ENCODE data around the gene PITPNC1. TPM values are rescaled to one million over a fixed set of nuclear protein-coding genes. Genes with fewer than 3 reads are reported as not detected.

The PITPNC1 gene
- total and polyA plus RNA-seq, 2 experiments from 2014 or later: 5.8 to 7.3 TPM

DNA sequence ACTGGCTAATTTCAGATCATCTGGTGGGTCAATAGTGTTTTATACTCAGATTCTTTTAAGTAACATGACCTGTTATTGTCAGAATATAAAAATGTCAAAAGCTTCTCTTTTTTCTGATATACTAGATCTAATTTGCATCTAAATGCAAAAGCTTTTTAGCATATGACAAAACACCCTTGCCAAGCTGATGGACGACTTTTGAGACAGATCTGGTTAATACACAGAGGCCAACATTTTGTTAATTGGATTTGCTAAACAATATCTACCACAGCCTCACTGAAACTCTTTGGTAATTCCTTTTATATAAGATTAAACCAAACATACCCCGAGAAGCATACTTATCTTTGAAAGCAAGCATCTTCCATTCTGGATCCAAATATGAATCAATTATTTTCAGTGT is 330.4 kb downstream of the PITPNC1 start:
- Histone ChIP-seq H3K9me2 (ENCODE audit: insufficient read depth) (no peaks in the 10 kb centered on the region), H3K9ac (no peak overlapping the region), H3F3A (ENCODE audit: insufficient read depth) (no peaks in the 10 kb centered on the region), H3K27ac (no peak overlapping the region), H2AFZ (no peak overlapping the region), H3K4me3 (no peak overlapping the region), H3K27me3 (replicated peaks; ENCODE audit: insufficient read depth) (no peaks in the 10 kb centered on the region), H3K4me2 (ENCODE audit: unreplicated experiment) (no peak overlapping the region), H3K79me2 (ENCODE audit: insufficient read depth) (no peaks in the 10 kb centered on the region), H3K36me3 (ENCODE audit: low read depth) (no peaks in the 10 kb centered on the region), H3K4me1 (ENCODE audit: insufficient read depth) (no peaks in the 10 kb centered on the region), H3K9me3 (ENCODE audit: low read depth) (no peaks in the 10 kb centered on the region), H4K20me1 (ENCODE audit: insufficient read depth) (no peaks in the 10 kb centered on the region)
- WGBS, 2 experiments (ENCODE audit: low coverage in 1 of 2, low lambda C conversion rate in 2 of 2, missing lambda C conversion rate in 2 of 2): 55 to 57% methylated on average over 2 of the region's 2 CpGs
- in situ Hi-C loops (cut with MboI): no loop called here
- no peak for DNase-seq
- no peak for TF ChIP-seq EZH2 (IDR thresholded peaks at IDR 0.05; ENCODE audit: insufficient read depth, poor library complexity, severe bottlenecking)
- no peak for TF ChIP-seq EZH2phosphoT487 (IDR thresholded peaks at IDR 0.05; ENCODE audit: insufficient read depth, low read depth)

DNA sequence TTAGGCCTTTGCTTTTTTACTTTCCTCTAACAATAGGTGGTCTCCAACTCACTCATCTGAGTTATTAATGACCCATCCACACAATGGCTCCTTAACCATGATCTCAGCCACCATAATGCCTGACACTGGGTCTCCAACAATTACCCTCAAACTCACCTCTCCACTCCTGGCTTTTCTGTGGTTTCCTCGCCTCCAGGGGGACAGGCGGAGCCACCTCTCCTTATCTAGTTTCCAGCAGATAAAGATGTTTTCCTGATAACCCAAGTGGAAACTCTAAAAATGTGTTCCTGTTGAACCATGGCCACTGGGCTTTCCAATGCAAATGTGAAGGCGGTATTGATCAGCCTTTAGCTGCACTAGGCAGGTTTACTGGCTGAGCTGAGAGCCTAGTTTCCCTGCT is 331.3 kb downstream of the PITPNC1 start:
- H3K27me3 ChIP-seq (replicated peaks; ENCODE audit: insufficient read depth): no peaks in the 10 kb centered on the region
- 80 to 87% methylated on average over 3 of the region's 3 CpGs for WGBS, 2 experiments (ENCODE audit: low coverage in 1 of 2, low lambda C conversion rate in 2 of 2, missing lambda C conversion rate in 2 of 2)
- no peak for DNase-seq
- H3K79me2 ChIP-seq (ENCODE audit: insufficient read depth): no peaks in the 10 kb centered on the region
- no peaks in the 10 kb centered on the region for H3K9me2 ChIP-seq (ENCODE audit: insufficient read depth)
- in situ Hi-C loops (cut with MboI): no loop called here
- H3K4me3 ChIP-seq: no peak overlapping the region
- no peaks in the 10 kb centered on the region for H3F3A ChIP-seq (ENCODE audit: insufficient read depth)
- TF ChIP-seq EZH2 (IDR thresholded peaks at IDR 0.05; ENCODE audit: insufficient read depth, poor library complexity, severe bottlenecking) (no peak), EZH2phosphoT487 (IDR thresholded peaks at IDR 0.05; ENCODE audit: insufficient read depth, low read depth) (no peak)
- no peaks in the 10 kb centered on the region for H3K36me3 ChIP-seq (ENCODE audit: low read depth)
- H3K4me2 ChIP-seq (ENCODE audit: unreplicated experiment): no peak overlapping the region
- no peaks in the 10 kb centered on the region for H3K4me1 ChIP-seq (ENCODE audit: insufficient read depth)
- H4K20me1 ChIP-seq (ENCODE audit: insufficient read depth): no peaks in the 10 kb centered on the region
- H3K27ac ChIP-seq: no peak overlapping the region
- no peaks in the 10 kb centered on the region for H3K9me3 ChIP-seq (ENCODE audit: low read depth)
- no peak overlapping the region for H2AFZ ChIP-seq
- H3K9ac ChIP-seq: no peak overlapping the region

DNA sequence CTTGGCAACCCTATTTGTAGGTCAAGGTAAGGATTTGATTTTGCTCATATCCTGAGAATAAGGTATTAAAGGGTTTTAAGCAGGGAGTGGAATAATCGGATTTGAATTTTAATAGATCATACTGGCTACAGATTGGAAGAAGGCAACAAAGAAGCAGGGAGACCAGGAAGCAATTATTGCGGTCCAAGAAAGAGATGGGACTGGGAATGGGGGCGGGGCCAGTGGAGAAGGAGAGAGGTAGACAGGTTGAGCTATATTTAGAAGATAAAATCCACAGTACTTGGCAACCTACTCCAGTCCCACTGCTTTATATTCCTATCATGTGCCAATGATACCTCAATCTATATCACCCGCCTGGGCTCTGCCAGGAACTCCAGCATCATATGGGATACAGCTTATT is 334.8 kb downstream of the PITPNC1 start:
- in situ Hi-C loops (cut with MboI): no loop called here
- Histone ChIP-seq H3K79me2 (ENCODE audit: insufficient read depth) (no peaks in the 10 kb centered on the region), H3K4me3 (no peak overlapping the region), H3K9me3 (ENCODE audit: low read depth) (no peaks in the 10 kb centered on the region), H3K27me3 (replicated peaks; ENCODE audit: insufficient read depth) (no peaks in the 10 kb centered on the region), H3F3A (ENCODE audit: insufficient read depth) (no peaks in the 10 kb centered on the region), H4K20me1 (ENCODE audit: insufficient read depth) (no peaks in the 10 kb centered on the region), H3K27ac (no peak overlapping the region), H3K4me1 (ENCODE audit: insufficient read depth) (0 out of 2 replicates have a peak, but pooled peaks cover 2% of the 10 kb centered on the region), H3K4me2 (ENCODE audit: unreplicated experiment) (no peak overlapping the region), H3K9me2 (ENCODE audit: insufficient read depth) (no peaks in the 10 kb centered on the region), H3K36me3 (ENCODE audit: low read depth) (no peaks in the 10 kb centered on the region), H2AFZ (no peak overlapping the region), H3K9ac (no peak overlapping the region)
- DNase-seq: no peak
- WGBS, 2 experiments (ENCODE audit: low coverage in 1 of 2, low lambda C conversion rate in 2 of 2, missing lambda C conversion rate in 2 of 2): 62 to 66% methylated on average over 4 of the region's 4 CpGs
- TF ChIP-seq EZH2phosphoT487 (IDR thresholded peaks at IDR 0.05; ENCODE audit: insufficient read depth, low read depth) (no peak), EZH2 (IDR thresholded peaks at IDR 0.05; ENCODE audit: insufficient read depth, poor library complexity, severe bottlenecking) (no peak)

DNA sequence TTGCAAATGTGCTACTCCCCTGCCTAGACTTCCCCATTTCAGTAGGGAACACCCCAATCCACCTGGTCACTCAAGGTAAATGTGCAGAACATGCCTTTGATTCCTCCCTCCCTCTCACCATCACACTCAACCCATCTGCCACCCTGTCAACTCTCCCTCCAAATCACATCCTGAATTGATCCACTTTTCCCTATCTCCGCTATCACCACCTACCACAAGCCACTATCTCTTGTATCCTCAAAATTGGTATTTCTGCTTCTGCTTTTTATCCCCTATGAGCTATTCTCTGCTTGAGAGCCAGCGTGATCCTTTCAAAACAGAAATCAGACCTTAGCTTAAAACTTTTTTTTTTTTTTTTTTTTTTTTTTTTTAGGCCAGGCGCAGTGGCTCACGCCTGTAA is 335.3 kb downstream of the PITPNC1 start:
- H3K9me3 ChIP-seq (ENCODE audit: low read depth): no peaks in the 10 kb centered on the region
- H3F3A ChIP-seq (ENCODE audit: insufficient read depth): no peaks in the 10 kb centered on the region
- 0 out of 2 replicates have a peak, but pooled peaks cover 3% of the 10 kb centered on the region for H3K4me1 ChIP-seq (ENCODE audit: insufficient read depth)
- TF ChIP-seq EZH2 (IDR thresholded peaks at IDR 0.05; ENCODE audit: insufficient read depth, poor library complexity, severe bottlenecking): no peak
- no peak for TF ChIP-seq EZH2phosphoT487 (IDR thresholded peaks at IDR 0.05; ENCODE audit: insufficient read depth, low read depth)
- no peak overlapping the region for H3K4me3 ChIP-seq
- no peak overlapping the region for H3K9ac ChIP-seq
- no peak overlapping the region for H2AFZ ChIP-seq
- no peaks in the 10 kb centered on the region for H3K9me2 ChIP-seq (ENCODE audit: insufficient read depth)
- in situ Hi-C loops (cut with MboI): no loop called here
- no peak overlapping the region for H3K4me2 ChIP-seq (ENCODE audit: unreplicated experiment)
- no peak overlapping the region for H3K27ac ChIP-seq
- H3K36me3 ChIP-seq (ENCODE audit: low read depth): no peaks in the 10 kb centered on the region
- no peaks in the 10 kb centered on the region for H4K20me1 ChIP-seq (ENCODE audit: insufficient read depth)
- H3K27me3 ChIP-seq (replicated peaks; ENCODE audit: insufficient read depth): no peaks in the 10 kb centered on the region
- WGBS, 2 experiments (ENCODE audit: low coverage in 1 of 2, low lambda C conversion rate in 2 of 2, missing lambda C conversion rate in 2 of 2): 66 to 71% methylated on average over 2 to 4 of the region's 4 CpGs
- DNase-seq: no peak
- H3K79me2 ChIP-seq (ENCODE audit: insufficient read depth): no peaks in the 10 kb centered on the region

DNA sequence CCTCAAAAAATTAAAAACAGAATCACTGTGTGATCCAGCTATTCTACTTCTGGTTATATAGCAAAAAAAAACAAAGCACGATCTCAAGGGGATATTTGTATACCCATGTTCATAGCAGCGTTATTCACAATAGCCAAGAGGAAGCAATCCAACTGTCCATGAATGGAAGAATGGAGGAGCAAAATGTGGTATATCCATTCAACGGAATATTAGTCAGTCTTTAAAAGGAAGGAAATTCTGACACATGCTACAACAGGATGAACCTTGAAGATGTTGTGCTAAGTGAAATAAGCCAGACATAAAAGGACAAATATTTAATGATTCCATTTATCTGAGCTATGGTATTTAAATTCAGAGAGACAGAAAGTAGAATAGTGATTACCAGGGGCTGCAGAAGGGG is 336.1 kb downstream of the PITPNC1 start:
- no peaks in the 10 kb centered on the region for H3K9me3 ChIP-seq (ENCODE audit: low read depth)
- H3K27ac ChIP-seq: no peak overlapping the region
- H3K4me2 ChIP-seq (ENCODE audit: unreplicated experiment): no peak overlapping the region
- peaks cover 4% of the 10 kb centered on the region for H3F3A ChIP-seq (ENCODE audit: insufficient read depth)
- 76 to 88% methylated on average over 3 of the region's 3 CpGs for WGBS, 2 experiments (ENCODE audit: low coverage in 1 of 2, low lambda C conversion rate in 2 of 2, missing lambda C conversion rate in 2 of 2)
- no peak overlapping the region for H2AFZ ChIP-seq
- H3K79me2 ChIP-seq (ENCODE audit: insufficient read depth): peaks cover 4% of the 10 kb centered on the region
- no peaks in the 10 kb centered on the region for H4K20me1 ChIP-seq (ENCODE audit: insufficient read depth)
- H3K4me1 ChIP-seq (ENCODE audit: insufficient read depth): 0 out of 2 replicates have a peak, but pooled peaks cover 3% of the 10 kb centered on the region
- H3K27me3 ChIP-seq (replicated peaks; ENCODE audit: insufficient read depth): no peaks in the 10 kb centered on the region
- TF ChIP-seq EZH2phosphoT487 (IDR thresholded peaks at IDR 0.05; ENCODE audit: insufficient read depth, low read depth): no peak
- TF ChIP-seq EZH2 (IDR thresholded peaks at IDR 0.05; ENCODE audit: insufficient read depth, poor library complexity, severe bottlenecking): no peak
- no peaks in the 10 kb centered on the region for H3K36me3 ChIP-seq (ENCODE audit: low read depth)
- DNase-seq: no peak
- H3K9me2 ChIP-seq (ENCODE audit: insufficient read depth): no peaks in the 10 kb centered on the region
- in situ Hi-C loops (cut with MboI): no loop called here
- no peak overlapping the region for H3K4me3 ChIP-seq
- no peak overlapping the region for H3K9ac ChIP-seq

All from GM23248 (cell line).